ENCODE measurements around the gene NUDT12. TPM values are rescaled to one million over a fixed set of nuclear protein-coding genes. Genes with fewer than 3 reads are reported as not detected.

The NUDT12 gene
- total RNA-seq, 1 donor from 2014 or later = 10.4 TPM

DNA sequence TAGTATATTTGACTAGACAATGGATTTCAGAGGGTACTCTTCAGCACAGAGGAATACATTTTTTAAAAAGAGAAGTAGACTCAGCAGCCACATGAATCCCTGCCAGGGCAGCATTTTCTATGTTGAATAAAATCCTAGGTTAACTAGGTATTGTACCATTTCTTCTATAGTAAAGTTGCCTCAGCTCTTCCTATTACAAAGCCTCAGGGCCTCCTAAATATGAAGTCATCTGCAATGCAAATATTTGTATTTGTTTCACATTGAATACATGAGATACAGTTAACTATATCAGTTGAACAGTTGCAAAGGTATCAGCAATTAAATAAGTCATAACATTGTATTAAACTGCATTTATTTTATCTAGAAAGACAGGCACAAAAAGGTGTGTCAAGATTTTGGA lies 59.5 kb downstream of the NUDT12 start:
- intact Hi-C loops (cut with DNase I) = no loop called here
- DNase-seq (ENCODE audit: missing footprints) = no peak
- ATAC-seq = no peak

DNA sequence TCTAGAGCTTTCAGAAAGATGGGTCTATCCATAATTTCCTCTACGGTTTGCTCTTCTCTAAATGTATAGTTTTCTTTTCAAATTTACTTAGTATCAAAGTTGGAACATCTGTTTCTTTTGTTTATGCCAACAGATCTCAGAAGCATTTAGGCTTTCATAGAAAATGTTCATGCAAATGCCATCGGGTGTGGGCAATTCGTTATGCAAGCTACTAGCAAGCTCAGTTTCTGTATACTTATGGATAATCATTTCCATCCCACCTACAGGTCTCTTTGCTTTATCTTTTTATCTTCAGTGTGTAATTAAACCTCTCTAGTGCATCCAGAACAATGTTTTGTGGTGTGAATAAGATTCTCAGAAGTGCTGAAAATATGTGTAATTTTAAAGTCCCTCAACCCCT lies 59.9 kb downstream of the NUDT12 start:
- ATAC-seq (no peak), DNase-seq (ENCODE audit: missing footprints) (no peak)
- intact Hi-C loops (cut with DNase I) = no loop called here

Measured in Right ventricle myocardium inferior (tissue), 1 donor.